ENCODE measurements around the gene RAD51D. TPM values are rescaled to one million over a fixed set of nuclear protein-coding genes. Genes with fewer than 3 reads are reported as not detected.

Gene RAD51D
- 5.9 and 15.5 TPM in 2 replicates for total RNA-seq

DNA sequence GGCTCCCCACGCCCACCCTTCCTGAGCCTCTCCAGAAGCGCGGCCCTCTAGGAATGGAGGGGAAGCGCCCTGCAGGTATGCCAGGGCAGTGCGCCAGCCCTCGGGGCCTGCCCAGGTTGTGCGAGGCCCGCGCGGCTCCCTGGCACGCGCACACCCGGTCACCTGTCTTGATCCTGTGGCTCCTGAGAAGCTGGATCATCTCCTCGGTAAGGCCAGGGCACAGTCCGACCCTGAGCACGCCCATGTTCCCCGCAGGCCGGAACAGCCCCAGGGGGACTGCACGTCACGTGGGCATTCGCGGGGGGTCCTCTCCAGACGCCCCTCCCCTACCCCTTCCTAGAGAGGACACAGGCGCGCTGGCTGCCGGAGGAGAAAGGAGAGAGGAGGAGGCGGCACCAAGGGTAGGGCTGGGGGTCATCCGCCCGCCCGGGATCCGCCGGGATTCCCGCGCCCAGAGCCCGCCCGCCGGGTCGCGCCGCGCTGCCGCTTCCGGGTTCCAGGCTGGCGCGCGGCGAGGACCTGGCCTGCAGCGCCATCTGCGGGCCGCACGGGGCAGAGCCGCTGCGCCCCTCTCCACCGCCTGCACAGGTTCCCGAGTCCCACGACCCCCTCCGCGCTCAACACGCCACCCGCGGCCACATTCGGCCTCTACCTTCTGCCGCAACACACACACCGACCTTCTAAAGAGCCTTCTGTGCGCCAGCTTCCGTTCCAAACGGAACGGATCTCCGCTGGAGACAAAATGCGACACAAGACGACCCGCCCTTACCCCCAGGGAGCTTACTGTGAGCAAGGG is at the start of gene RAD51D:
RAD51D (minus strand) TSS at position 491 of the 796 bp plus-strand sequence; CDS start at position 244, 247 bp downstream.

DNA sequence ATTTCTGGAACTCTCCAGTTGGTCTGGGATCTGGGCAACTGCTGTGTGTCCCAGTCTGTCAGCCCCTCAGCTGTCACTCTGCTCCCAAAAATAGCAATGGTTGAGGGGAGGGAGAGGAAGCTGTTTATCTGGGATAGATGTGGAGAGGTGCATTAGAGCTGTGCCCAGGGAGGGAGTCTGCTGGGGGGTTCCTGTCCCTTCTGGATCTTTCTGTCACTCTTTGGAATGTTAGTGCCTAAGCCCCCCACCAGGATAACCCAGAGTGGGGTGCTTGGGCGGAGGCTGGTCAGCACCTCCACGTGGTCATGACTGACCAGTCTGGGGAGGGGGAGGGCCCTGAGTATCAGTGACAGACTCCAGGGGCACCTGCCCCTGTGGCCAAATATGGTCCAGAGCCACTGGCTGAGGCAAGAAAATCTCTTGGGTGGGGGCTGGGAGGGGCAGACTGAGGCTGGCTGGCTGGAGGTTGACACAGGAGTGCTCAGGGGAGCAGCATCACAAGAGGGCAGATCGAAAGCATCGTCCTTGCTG is 27.8 kb upstream of the RAD51D start, which contains the start of gene UNC45B:
UNC45B (plus strand) TSS at position 443 of the 531 bp plus-strand sequence. CDS start 447 bp downstream, outside the sequence.

DNA sequence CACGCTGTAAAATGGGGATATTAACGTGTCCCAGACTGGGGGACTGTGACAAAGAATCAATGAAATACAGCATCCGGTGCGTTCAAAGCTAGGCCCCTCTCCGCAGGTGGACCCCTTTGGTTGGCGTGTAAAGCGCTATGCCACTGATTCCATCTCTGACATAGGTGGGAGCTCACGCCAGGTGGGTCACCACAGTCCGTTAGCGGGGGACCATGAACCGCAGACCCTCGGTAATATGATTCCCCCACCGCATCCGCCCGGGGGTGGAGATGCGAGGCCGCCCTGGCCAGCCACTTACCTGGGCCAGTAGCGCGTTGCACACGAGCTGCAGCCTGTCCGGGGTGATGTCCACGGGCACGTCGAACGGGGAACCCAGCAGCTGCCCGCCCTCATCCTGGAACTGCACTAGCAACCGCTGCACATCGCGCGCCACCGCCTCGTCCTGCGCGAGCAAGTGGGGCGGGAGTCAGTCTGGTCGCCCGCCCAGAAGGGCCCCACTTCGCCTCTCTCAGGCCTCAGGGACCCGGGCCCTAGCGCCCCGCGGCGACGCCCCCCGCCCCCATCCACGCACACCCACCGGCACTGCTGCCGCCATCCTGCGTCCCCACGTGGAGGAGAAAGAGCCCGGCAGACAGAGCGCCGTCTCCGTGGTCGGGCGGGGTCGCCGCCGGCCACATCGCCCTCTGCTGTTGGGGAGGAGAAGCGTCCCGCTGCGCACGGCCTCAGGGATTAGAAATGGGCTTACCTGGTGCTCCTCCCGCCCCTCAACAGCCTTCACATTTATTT is 22.2 kb upstream of the RAD51D start, which contains the start of gene NLE1:
NLE1 (minus strand) TSS at position 623 of the 786 bp plus-strand sequence; CDS start at position 595, 28 bp downstream.

DNA sequence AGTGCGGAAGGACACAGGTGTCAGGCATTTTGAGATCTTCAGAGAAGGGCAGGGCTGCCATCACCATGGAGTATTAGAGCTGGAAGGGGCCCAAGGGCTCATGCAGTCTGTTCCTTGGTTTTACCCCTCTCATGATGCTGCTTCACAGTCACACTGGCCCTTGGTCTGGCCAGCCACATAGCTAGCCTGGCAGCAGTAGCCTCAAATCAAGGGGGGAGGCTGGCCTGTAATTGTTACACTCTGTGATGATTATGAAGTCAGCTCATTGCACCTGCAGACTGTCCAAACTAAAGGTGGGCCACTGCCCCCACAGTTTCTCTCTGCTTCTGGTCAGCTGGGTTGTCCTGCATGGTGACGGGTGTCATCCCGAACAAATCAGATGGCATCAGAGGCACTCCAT is 1.7 kb upstream of the RAD51D start, which contains the start of gene FNDC8:
FNDC8 (plus strand) TSS at position 301 of the 400 bp plus-strand sequence; CDS start at position 380, 79 bp downstream.

DNA sequence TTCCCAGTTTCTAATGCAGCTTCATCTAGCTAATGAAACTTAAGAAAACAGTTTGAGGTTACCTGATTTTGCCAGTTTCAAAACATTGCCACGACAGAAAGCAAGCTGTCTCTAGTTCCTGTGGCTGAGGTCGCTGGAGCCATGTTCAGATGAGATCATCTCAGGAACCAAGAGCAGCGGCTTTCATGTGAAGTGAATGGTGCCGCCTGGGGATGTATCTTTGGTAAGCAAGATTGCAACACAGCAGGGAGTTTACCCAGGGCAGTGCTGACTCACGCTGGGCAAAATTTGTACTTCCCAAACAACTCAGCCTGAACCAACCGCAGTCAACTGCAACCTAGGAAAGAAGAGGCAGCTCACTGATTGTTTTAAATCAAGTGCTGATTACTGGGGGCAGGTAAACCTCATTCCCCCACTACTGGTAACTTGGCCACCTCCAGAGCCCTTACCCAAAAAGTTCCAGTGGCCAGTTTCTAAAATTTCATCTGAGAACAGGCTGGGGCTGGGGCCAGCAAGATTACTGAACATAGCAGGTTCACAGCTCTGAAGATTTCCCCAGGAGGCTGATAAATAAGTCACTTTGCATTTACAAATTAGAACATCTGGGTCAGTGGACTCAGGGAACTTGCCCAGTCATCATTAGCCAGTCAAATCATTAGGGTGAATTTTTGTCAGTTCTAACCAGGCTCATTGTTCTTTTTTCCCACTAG is 56.0 kb downstream of the RAD51D start, which contains the start of gene RFFL:
RFFL (minus strand) TSS at position 194 of the 710 bp plus-strand sequence. CDS start 37,154 bp downstream, outside the sequence.

Other genes with a start within 250 kb of the RAD51D start
- 0.62 and 0.91 TPM in 2 replicates for gene CCT6B, start 158.4 kb downstream of the RAD51D start, total RNA-seq
- gene ZNF830, start 158.3 kb downstream of the RAD51D start, total RNA-seq, result 9.5 and 12.8 TPM in 2 replicates
- 23.9 and 28.1 TPM in 2 replicates for gene LIG3, start 139.3 kb downstream of the RAD51D start, total RNA-seq
- gene RFFL, start 56.2 kb downstream of the RAD51D start, total RNA-seq, result 18.5 and 25.1 TPM in 2 replicates
- gene FNDC8, start 1.8 kb upstream of the RAD51D start, total RNA-seq, result not detected in 2 replicates
- 26.0 and 34.0 TPM in 2 replicates for gene NLE1, start 22.4 kb upstream of the RAD51D start, total RNA-seq
- under 0.01 TPM in 1 of 2 replicates, not detected in the other for gene UNC45B, start 28.0 kb upstream of the RAD51D start, total RNA-seq
- gene SLC35G3, start 74.5 kb upstream of the RAD51D start, total RNA-seq, result not detected in 2 replicates
- gene SLFN5, start 123.2 kb upstream of the RAD51D start, total RNA-seq, result 30.3 and 53.1 TPM in 2 replicates

Data from hair follicular keratinocyte (primary cell).